ENCODE data around the gene DRAM1.

DNA sequence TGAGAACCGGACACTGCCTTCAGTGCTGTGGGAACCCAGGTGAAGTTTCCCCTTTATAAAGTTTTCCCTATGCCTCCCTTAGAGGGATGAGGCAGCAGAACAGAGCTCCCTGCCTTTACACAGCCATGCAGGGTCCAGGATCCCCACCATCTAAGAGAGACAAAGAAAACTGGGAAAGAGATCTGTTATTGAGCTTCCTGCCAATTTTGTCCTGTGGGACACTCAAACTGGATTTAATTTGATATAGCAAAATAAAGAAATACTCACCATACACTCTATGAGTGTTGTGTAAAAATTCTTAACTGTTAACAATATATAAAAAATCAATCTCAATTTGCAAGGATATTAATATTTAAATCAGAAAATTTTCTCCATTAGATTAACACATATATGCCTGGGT is 69.9 kb downstream of the DRAM1 start:
- TF ChIP-seq, protein P1, sequence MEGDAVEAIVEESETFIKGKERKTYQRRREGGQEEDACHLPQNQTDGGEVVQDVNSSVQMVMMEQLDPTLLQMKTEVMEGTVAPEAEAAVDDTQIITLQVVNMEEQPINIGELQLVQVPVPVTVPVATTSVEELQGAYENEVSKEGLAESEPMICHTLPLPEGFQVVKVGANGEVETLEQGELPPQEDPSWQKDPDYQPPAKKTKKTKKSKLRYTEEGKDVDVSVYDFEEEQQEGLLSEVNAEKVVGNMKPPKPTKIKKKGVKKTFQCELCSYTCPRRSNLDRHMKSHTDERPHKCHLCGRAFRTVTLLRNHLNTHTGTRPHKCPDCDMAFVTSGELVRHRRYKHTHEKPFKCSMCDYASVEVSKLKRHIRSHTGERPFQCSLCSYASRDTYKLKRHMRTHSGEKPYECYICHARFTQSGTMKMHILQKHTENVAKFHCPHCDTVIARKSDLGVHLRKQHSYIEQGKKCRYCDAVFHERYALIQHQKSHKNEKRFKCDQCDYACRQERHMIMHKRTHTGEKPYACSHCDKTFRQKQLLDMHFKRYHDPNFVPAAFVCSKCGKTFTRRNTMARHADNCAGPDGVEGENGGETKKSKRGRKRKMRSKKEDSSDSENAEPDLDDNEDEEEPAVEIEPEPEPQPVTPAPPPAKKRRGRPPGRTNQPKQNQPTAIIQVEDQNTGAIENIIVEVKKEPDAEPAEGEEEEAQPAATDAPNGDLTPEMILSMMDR (IDR thresholded peaks at IDR 0.05): no peak
- no peak for TF ChIP-seq EP300 (IDR thresholded peaks at IDR 0.05)
- TF ChIP-seq POLR2A (IDR thresholded peaks at IDR 0.05): no peak
